ENCODE results near the gene TP53BP2. TPM values are rescaled to one million over a fixed set of nuclear protein-coding genes. Genes with fewer than 3 reads are reported as not detected.
A peak's percentile ranks its signal among the peaks of the same experiment; 100 is the strongest.

TP53BP2 gene
- total and polyA plus RNA-seq, 12 donors: 5.9 to 25.3 (median 20.1) TPM

GRCh38 chr1:223827193-223827663 is 18.5 kb downstream of the TP53BP2 start:
- no peaks in the 10 kb centered on the region for H3K27me3 ChIP-seq
- H3K4me1 ChIP-seq: peaks cover 0 to 75% (median 26%) of the 10 kb centered on the region in 9 donors
- peak overlapping the region in 1 of 10 donors; percentile 51 for H3K27ac ChIP-seq
- H3K9me3 ChIP-seq: no peaks in the 10 kb centered on the region
- H3K36me3 ChIP-seq: no peaks in the 10 kb centered on the region
- TF ChIP-seq CTCF (IDR thresholded peaks at IDR 0.05): no peak
- 65 to 81% methylated on average over 3 of the region's 3 CpGs for WGBS, 2 donors
- DNase-seq (no peak), ATAC-seq (peak in 4 of 8 donors; percentile 29 to 75 (median 50))
- H3K4me3 ChIP-seq: no peak overlapping the region
- intact Hi-C loops (cut with DNase I): no loop called here

- peaks cover 0 to 70% (median 24%) of the 10 kb centered on the region in 9 donors for H3K4me1 ChIP-seq
- H3K27ac ChIP-seq: peak overlapping the region in 1 of 10 donors; percentile 51
- no peaks in the 10 kb centered on the region for H3K9me3 ChIP-seq
- H3K4me3 ChIP-seq: no peak overlapping the region
- no peak for DNase-seq
- no peaks in the 10 kb centered on the region for H3K27me3 ChIP-seq
- TF ChIP-seq CTCF (IDR thresholded peaks at IDR 0.05): no peak
- H3K36me3 ChIP-seq: peaks cover 0 to under 1% (median 0%) of the 10 kb centered on the region in 9 donors
- peak in 2 of 8 donors; percentile 12 to 71 for ATAC-seq
- intact Hi-C loops (cut with DNase I): no loop called here
- 81 to 85% methylated on average over 11 of the region's 11 CpGs for WGBS, 2 donors
Observed at GRCh38 chr1:223825767-223826748, 19.7 kb downstream of the TP53BP2 start.

GRCh38 chr1:223824712-223825111 is 21.0 kb downstream of the TP53BP2 start:
- 83 to 84% methylated on average over 4 of the region's 4 CpGs for WGBS, 2 donors
- no peak for ATAC-seq

More at GRCh38 chr1:223824712-223825111, 21.0 kb downstream of the TP53BP2 start:
- DNase-seq: no peak
- Histone ChIP-seq H3K4me3 (no peak overlapping the region), H3K36me3 (peaks cover 0 to 13% (median 0%) of the 10 kb centered on the region in 9 donors), H3K9me3 (no peaks in the 10 kb centered on the region), H3K4me1 (peaks cover 2 to 75% (median 37%) of the 10 kb centered on the region in 9 donors), H3K27me3 (no peaks in the 10 kb centered on the region), H3K27ac (no peak overlapping the region)
- TF ChIP-seq CTCF (IDR thresholded peaks at IDR 0.05): no peak
- intact Hi-C loops (cut with DNase I): no loop called here

All from heart right ventricle (tissue), 16 donors.